Omental fat pad (tissue), 4 donors: ENCODE results near the gene PIN1. TPM values are rescaled to one million over a fixed set of nuclear protein-coding genes. Genes with fewer than 3 reads are reported as not detected.
"Not testable (repeated sequence)": the region's sequence is repeated elsewhere in the genome, so short reads cannot be mapped to it uniquely, and the experiment has no call there.

Experiments
- ATAC-seq: fragments of 150-250 bp; one replicate; pipeline ENCODE4 v1.9.1; 2016; ENCODE audit warnings: mild to moderate bottlenecking, moderate library complexity; ENCODE audit not compliant: low FRiP score
- DNase-seq: peaks from one replicate; pipeline ENCODE4 v3.0.0-alpha.2; 2019; ENCODE audit warnings: low spot score
- CTCF ChIP-seq, 3 donors: fragments of 450-650 bp; IDR thresholded peaks; one replicate each; pipeline ENCODE4 v1.5.1; 2016 to 2017; ENCODE audit warnings: antibody characterized with exemption in 3 of 3, mild to moderate bottlenecking in 3 of 3, moderate library complexity in 2 of 3
- total RNA-seq, 4 donors: library from RNA; depleted of rRNA; stranded (reverse); fragments of >200 nt; gene quantifications; one replicate each; pipeline ENCODE4 v1.1.0, GENCODE V29; 2016

PIN1 gene
- total RNA-seq, 4 donors from 2014 or later = 59.3 to 97.7 (median 77.0) TPM

DNA sequence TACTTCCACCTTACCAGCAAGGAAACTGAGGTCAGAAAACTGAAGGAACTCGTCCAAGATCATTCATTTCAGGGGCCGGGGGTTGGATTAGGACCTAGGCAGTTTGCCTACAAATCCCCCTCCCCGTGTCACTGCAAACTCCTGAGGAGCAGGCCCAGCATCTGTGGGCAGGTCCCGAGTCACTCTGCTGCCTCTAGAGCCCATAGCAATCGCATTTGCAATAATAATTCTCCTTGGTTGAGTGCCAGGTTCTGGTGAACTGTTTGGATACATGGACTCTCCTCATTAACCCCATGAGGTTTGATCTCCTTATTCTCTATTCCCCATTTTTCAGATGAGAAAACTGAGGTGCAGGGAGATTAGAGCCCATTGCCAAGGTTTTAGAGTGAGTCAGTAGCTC lies 903 bp downstream of the PIN1 start:
- no peak for TF ChIP-seq CTCF (IDR thresholded peaks at IDR 0.05)
- DNase-seq = no peak
- ATAC-seq = no peak

DNA sequence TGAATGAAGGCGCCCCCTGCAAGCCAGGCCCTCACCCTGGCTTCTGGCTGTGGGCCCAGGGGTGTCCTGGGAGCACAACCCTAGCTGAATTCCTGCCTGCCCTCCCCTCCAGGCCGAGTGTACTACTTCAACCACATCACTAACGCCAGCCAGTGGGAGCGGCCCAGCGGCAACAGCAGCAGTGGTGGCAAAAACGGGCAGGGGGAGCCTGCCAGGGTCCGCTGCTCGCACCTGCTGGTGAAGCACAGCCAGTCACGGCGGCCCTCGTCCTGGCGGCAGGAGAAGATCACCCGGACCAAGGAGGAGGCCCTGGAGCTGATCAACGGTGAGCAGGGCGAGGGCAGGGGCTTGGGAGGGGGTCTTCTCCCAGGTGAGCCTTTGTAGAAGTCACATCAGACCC lies 3.2 kb downstream of the PIN1 start:
- no peak for TF ChIP-seq CTCF (IDR thresholded peaks at IDR 0.05)
- ATAC-seq (no peak), DNase-seq (no peak)

GRCh38 chr19:9839415-9839814 lies 4.3 kb downstream of the PIN1 start:
- no peak for TF ChIP-seq CTCF (IDR thresholded peaks at IDR 0.05)
- DNase-seq (no peak), ATAC-seq (no peak)

DNA sequence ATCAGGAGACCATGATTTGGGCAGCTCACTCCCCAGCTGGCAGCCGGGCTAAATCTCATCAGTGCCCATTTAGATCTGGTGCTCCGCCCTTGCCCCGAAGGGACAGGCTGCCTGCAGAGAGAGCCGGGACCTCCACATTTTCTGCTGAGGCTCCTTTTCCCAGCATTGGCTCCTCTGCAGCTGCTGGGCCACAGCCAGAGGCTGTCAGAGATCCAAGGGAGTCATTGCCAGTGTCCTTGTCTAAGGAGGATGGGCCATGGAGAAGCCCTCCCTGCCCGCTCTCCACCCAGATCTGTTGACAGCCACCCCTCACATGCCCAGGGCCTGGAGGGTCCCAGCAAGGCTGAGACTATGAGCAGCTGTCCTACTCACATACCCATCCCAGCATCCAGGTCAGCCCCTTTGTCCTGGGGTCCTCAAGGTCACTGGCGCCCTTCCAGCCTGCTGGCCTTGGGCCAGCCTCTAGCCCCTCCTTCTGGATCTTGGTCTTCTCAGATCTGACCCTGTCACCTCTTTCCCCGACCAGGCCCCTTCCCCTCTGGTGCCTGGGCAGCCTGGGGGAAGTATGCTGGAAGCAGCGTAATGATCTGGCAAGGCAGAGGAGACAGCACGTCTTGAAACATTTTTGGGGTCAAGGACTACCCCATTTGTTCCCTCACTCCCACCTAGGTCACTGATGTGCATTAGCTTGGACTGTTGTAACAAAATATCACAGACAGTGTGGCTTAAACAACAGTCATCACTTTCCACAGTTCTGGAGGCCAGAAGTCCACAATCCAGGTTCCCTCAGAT lies 7.9 kb downstream of the PIN1 start:
- ATAC-seq (no peak), DNase-seq (no peak)
- TF ChIP-seq CTCF (IDR thresholded peaks at IDR 0.05) = no peak

DNA sequence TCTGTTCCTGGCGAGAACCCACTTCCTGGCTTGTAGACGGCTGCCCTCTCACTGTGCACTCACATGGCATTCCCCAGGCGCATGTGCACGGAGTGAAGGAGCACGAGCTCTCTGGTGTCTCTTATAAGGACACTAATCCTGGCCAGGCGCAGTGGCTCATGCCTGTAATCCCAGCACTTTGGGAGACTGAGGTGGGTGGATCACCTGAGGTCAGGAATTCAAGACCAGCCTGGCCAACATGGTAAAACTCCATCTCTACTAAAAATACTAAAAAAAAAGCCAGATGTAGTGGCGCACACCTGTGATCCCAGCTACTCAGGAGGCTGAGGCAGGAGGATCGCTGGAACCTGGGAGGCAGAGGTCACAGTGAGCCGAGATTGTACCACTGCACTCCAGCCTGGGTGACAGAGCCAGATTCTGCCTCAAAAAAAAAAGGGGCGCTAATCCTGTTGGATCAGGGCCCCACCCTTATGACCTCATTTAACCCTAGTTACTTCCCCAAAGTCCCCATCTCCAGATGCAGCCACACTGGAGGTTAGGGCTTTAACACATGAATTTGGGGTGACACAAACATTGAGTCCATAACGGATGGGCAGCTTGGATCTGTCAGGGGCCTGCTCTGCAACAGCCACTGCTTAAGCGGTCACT lies 8.6 kb downstream of the PIN1 start:
- not testable (repeated sequence) for ATAC-seq

DNA sequence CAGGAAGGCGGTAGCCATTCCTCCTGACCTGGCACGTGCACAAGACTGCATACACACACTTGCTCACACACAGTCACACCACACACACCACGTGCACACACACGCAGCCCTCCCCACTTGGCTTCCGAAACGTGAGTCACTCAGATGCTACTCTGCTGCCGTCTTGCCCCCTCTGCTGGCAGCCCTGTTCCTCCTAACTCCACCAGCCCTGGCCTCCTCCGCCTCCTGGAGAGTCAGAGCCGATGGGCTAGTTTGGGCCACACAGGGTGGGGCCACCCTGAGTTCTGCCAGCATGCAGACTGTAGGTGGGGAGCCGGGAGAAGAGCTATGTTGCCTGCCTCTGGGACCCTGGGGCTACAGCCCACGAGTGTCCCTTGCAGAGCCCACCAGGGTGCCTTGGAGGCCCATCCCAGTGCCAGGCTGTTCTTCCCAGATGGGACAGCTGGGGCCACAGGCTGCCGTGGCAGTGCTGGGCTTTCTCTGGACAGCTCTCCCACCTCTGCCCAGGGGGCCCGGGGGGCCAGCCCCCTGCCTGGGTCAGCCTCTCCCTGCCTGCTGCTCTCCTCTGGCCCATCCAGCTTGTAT lies 12.1 kb downstream of the PIN1 start:
- ATAC-seq (peak; percentile 47), DNase-seq (peak; percentile 38)
- TF ChIP-seq CTCF (IDR thresholded peaks at IDR 0.05) = no peak

More for the DNA sequence above, 8.6 kb downstream of the PIN1 start:
- not testable (repeated sequence) for DNase-seq

DNA sequence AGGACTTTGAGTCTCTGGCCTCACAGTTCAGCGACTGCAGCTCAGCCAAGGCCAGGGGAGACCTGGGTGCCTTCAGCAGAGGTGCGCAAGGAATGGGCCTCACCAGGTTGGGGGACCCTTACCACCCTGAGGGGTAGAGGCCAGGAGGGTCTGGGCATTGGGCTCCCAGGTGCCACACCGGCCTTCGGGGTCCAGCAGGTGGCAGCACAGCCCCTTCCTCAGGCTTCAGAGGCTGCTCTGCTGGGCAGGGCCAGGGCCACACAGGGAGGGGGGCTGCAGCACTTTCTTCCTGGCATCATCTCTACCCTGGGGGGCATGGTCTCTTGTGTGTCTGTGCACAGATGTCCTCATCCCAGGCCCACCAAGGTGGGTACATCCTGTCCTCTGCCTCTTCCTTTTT lies 12.9 kb downstream of the PIN1 start:
- TF ChIP-seq CTCF (IDR thresholded peaks at IDR 0.05) = no peak
- DNase-seq = no peak
- no peak for ATAC-seq
